T47D (cell line): Measurements from ENCODE around the gene IBTK.
"Not testable (repeated sequence)": the region's sequence is repeated elsewhere in the genome, so short reads cannot be mapped to it uniquely, and the experiment has no call there.

Experiments
- DNase-seq, 2 experiments: peaks; one replicate each; pipeline versions ENCODE4 v3.0.0 to v3.0.0-alpha.2; 2011 to 2012; ENCODE audit warnings: low read depth in 1 of 2, low spot score in 1 of 2
- JUND ChIP-seq: IDR thresholded peaks from 2 replicates; pipeline ENCODE4 v1.6.1; 2012; ENCODE audit warnings: low read depth
- in situ Hi-C: cut with HindIII; loops from 2 replicates; pipeline ENCODE4 v1.10.0; 2016; ENCODE audit warnings: low sequenced_read_pairs, low pct_unique_long_range_greater_than_20kb

Gene IBTK

DNA sequence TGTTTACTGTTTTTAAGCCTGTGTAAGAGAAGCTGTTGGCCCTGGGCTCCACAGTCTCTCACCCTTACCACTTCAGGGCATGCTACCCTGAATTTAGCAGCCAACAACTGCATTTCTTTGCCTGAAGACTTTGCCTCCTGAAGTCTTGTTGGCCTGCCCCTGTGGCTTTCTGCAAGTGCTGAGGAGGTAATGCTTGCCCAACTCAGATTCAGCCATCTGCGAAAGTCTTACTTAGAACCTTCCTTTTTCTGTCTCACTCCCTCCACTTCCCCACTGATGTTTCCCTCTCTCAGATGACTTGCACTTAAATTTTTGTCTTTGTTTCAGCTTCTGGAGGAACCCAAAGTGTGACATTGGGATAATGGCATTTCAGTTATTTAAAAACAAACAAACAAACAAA, 11.8 kb upstream of the IBTK start:
- in situ Hi-C loops, result no loop called here
- no peak for TF ChIP-seq JUND
- no peak for DNase-seq

DNA sequence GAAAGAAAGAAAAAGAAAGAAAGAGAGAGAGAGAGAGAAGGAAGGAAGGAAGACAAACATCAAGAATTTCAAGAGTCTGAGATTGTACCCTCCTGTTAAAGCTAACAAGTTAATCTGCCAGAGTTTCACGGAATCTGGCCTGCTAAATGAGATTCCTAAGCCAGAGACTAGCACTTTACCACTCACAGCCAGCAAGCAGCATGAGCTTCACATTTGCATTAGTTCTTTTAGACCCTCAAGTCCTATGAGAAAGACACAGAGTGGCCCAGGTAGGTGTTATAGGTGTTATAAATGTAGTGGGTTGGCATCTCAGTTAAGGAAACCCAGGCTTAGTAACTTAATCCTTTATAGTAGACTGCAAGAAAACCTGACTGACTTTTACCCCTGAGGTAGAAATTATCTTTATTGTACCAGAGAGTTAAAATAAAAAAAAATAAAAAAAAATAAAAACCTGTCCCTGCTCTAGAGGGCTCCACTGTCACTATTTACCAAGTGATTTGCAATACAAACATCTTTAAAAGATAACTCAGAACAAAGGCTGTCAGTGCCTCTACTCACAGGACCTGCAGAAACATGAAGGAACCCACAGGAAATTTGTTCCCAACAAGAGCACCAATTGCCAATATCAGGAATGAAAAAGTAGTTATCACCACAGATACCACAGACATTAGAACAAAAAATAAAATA, 9.7 kb upstream of the IBTK start:
- in situ Hi-C loops, result no loop called here
- TF ChIP-seq JUND, result no peak
- no peak for DNase-seq

GRCh38 chr6:82254722-82255121, 7.2 kb upstream of the IBTK start:
- DNase-seq, in situ Hi-C loops: not testable (repeated sequence)

DNA sequence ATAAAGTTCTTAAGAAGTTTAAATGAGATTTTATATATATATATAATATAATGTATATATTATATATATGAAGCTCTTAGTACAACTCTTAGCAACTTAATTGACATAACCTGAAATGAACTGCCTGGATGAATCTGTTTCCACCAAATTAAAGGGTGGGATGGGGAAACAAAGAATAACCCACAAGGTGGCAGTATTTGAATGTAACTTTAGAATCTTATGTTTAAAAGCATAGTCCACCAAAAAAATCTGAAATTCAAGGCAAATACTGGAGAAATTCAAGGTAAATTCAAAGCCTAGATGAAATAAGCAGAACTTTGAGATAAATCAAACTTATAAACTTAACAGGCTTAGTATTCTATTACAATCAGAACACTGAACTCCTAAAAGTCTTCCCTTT, 4.4 kb upstream of the IBTK start:
- DNase-seq, result peak in 1 of 2 experiments; percentile 42
- in situ Hi-C loops, result no loop called here
- no peak for TF ChIP-seq JUND

- no peak for TF ChIP-seq JUND
- in situ Hi-C loops, result no loop called here
- DNase-seq, result no peak
Observed at GRCh38 chr6:82249381-82250253, 2.1 kb upstream of the IBTK start.

DNA sequence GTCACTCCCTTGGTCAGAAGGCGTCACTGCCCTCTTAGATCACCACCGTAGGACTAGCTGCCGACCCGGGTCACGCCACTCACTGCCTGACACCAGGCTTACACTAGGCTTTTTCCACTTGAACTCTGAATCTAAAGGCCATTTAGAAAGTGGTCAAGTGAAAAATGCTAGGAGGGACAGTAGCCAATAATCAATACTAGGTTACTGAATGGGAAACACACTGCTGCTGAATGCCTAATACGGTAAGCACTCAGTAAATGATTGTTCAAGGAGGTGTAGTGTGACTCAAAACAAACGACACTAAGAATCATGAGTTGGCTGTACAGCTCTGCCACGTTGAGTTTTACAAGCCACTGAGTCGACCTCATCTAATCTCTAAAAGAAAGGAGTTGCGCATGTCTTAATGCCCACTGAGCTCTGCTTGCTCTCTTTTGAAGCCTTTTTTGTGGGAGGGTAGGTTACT, 760 bp upstream of the IBTK start:
- in situ Hi-C loops, result no loop called here
- DNase-seq, result peak in 1 of 2 experiments; percentile 21
- no peak for TF ChIP-seq JUND

GRCh38 chr6:82246802-82247504, 591 bp downstream of the IBTK start:
- in situ Hi-C loops, result no loop called here
- peak in 1 of 2 experiments; percentile 73 for DNase-seq
- no peak for TF ChIP-seq JUND

- in situ Hi-C loops, result no loop called here
- no peak for TF ChIP-seq JUND
- peak in 1 of 2 experiments; percentile 30 for DNase-seq
Observed at GRCh38 chr6:82246370-82246769, 1.2 kb downstream of the IBTK start.

DNA sequence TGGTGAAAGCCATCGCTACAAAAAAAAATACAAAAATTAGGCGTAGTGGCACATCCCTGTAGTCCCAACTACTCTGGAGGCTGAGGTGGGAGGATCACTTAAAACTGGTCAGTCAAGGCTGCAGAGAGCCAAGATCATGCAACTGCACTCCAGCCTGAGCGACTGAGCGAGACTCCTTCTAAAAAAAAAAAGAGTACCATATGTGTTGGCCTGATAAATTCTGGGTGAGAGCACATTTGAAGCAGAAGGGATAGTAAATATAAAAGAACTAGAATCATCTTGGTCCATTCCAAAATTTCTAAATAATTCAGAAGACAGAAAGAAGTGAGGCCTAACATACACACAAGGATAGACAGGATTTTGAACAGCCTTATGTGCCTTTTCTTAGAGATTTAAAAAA, 2.2 kb downstream of the IBTK start:
- no peak for DNase-seq
- no peak for TF ChIP-seq JUND
- in situ Hi-C loops, result no loop called here

GRCh38 chr6:82243884-82244283, 3.7 kb downstream of the IBTK start:
- no peak for TF ChIP-seq JUND
- in situ Hi-C loops, result no loop called here
- DNase-seq, result no peak

DNA sequence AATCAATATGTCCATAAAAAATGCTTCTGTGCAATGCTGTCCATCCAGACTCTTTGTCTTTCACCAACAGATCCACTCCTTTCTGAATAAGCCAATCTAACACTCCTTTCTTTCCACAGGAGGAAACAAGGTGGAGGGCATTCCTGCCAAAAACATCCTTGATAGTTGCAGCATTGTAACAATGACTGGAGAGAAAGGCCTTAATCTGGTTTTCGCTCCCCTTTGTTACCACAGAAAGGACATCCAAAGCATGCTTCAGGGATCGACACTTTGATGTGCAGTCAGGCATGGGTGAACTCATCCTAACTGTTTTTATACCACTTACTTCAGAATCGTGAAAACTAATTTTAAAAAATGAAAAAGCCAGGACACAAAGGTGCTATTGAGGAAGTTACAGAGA, 7.4 kb downstream of the IBTK start:
- no peak for DNase-seq
- in situ Hi-C loops, result no loop called here
- no peak for TF ChIP-seq JUND

- TF ChIP-seq JUND, result no peak
- in situ Hi-C loops, result no loop called here
- DNase-seq, result no peak
Observed at GRCh38 chr6:82239597-82239996, 7.9 kb downstream of the IBTK start.

- in situ Hi-C loops, result no loop called here
- no peak for DNase-seq
- no peak for TF ChIP-seq JUND
Observed at GRCh38 chr6:82237013-82237412, 10.5 kb downstream of the IBTK start.
